Measurements from ENCODE around the gene RAET1E. TPM values are rescaled to one million over a fixed set of nuclear protein-coding genes. Genes with fewer than 3 reads are reported as not detected.

The RAET1E gene
- polyA plus RNA-seq, 4 donors = 0.13 TPM; not detected in 3

Other genes with a start within 250 kb of the RAET1E start
- 10 to 100 TPM in 3 of 4 donors, 1 to 10 TPM in 1; 7.8 to 18.4 (median 13.5) TPM for gene KATNA1, start 249.4 kb downstream of the RAET1E start, polyA plus RNA-seq
- gene LATS1, start 180.0 kb downstream of the RAET1E start, polyA plus RNA-seq = 10 to 100 TPM in 1 of 4 donors, 1 to 10 TPM in 3; 4.1 to 23.0 (median 7.3) TPM
- gene NUP43, start 151.6 kb downstream of the RAET1E start, polyA plus RNA-seq = 10 to 100 TPM in 2 of 4 donors, 1 to 10 TPM in 2; 2.7 to 28.9 (median 7.9) TPM
- 10 to 100 TPM; 38.9 to 75.7 (median 55.0) TPM for gene PCMT1, start 148.4 kb downstream of the RAET1E start, polyA plus RNA-seq
- 10 to 100 TPM in 2 of 4 donors, 1 to 10 TPM in 1, not detected in 1; 2.2 to 32.1 (median 19.7) TPM for gene LRP11, start 33.8 kb downstream of the RAET1E start, polyA plus RNA-seq
- under 1 TPM in 2 of 4 donors, not detected in 2; 0.15 to 0.27 TPM for gene RAET1G, start 25.0 kb upstream of the RAET1E start, polyA plus RNA-seq
- gene ULBP2, start 43.9 kb upstream of the RAET1E start, polyA plus RNA-seq = under 1 TPM in 2 of 4 donors, not detected in 2; 0.10 to 0.30 TPM
- under 1 TPM in 1 of 4 donors, not detected in 3; 0.36 TPM for gene ULBP1, start 65.8 kb upstream of the RAET1E start, polyA plus RNA-seq
- not detected for gene RAET1L, start 127.4 kb upstream of the RAET1E start, polyA plus RNA-seq
- 1 to 10 TPM in 2 of 4 donors, not detected in 2; 1.4 to 2.2 TPM for gene ULBP3, start 171.0 kb upstream of the RAET1E start, polyA plus RNA-seq
- 10 to 100 TPM in 3 of 4 donors, 1 to 10 TPM in 1; 2.4 to 14.3 (median 11.5) TPM for gene PPP1R14C, start 244.9 kb upstream of the RAET1E start, polyA plus RNA-seq

All from small intestine (tissue), 4 donors.